AG20443 (cell line): ENCODE measurements around the gene GUCA1A.
"Not testable (repeated sequence)": the region's sequence is repeated elsewhere in the genome, so short reads cannot be mapped to it uniquely, and the experiment has no call there.

Experiments
- DNase-seq: peaks from one replicate; pipeline ENCODE4 v3.0.0; 2012; ENCODE audit warnings: low spot score, mixed read lengths

Gene GUCA1A

DNA sequence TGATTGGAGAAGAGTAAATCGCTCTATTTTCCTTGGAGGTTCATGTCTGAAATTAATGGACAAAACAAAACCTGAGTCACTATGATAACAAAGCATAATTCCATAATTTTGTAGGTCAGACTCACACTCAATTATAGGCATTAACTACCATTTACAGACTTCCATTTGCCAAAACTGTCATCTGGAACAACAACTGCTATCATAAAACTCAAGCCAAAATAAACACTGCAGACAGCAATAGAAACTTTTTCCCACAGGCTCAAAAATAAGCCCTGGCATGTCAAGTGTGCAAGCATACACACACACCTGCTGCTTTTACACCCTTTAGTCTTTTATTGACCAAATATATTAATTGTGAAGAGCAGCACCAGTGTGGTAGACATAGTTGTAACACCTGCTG is 37.4 kb downstream of the GUCA1A start:
- no peak for DNase-seq

DNA sequence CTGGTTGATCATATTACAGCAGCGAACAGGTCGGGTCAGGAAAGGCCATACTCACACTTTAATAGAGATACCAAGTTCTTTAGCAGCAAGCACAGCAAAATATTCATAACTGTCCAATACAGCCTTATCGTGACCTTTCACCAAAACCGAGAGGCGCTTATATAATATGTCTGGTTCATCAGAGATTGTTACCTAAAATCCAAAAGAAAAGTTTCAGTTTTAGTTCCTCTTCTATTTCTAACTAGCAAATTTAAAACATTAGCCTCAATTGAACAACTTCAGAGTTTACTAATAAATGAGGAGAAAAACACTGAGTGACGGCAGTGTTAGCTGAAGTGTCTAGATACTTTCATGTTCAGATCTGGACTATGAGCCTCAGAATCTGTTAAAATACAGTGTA is 38.6 kb downstream of the GUCA1A start:
- DNase-seq, result no peak

DNA sequence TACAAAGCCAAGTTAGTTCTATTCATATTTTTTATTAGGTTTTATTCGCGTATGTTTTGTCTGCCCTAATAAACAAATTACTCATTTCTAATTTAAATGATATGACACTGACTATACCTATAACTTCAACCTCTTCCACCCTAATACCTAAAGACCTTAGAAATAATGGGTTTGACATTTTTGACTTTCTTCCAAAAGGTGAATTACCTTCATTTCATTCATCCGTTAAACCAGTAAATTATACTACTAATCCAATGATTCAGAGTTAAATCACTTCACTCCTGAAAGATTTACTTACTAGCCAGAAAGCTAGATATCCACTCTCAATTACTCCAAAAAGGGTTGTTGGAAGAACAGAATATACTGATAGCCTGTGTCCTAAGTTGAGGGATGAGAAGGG is 39.3 kb downstream of the GUCA1A start:
- DNase-seq, result no peak

DNA sequence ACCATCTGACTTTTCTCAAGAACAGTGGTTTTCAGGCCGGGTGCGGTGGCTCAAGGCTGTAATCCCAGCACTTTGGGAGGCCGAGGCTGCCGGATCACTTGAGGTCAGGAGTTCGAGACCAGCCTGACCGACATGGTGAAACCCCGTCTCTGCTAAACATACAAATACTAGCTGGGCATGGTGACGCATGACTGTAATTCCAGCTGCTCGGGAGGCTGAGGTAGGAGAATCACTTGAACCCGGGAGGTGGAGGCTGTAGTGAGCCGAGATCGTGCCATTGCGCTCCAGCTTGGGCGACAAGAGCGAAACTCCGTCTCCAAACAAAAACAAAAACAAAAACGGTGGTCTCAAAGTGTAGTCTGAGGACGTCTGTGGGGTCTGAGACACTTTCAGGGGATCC is 43.3 kb downstream of the GUCA1A start:
- not testable (repeated sequence) for DNase-seq

DNA sequence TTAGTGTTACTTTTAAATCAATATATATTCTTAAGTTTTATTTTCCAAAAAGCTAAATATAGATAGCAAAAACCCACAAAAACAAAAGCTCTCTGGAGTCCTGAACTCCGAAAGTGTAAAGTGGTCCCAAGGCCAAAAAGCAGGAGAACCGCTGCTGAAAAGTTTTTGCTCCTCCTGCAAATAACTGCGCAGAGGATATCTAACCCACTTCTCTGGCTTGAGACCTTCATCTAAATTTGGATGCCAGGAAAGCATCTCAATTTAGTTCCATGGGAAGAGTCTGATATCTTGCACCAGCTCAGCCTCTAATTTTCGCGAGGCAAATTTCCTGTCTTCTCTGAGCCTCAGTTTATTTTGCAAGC is 44.0 kb downstream of the GUCA1A start:
- no peak for DNase-seq

DNA sequence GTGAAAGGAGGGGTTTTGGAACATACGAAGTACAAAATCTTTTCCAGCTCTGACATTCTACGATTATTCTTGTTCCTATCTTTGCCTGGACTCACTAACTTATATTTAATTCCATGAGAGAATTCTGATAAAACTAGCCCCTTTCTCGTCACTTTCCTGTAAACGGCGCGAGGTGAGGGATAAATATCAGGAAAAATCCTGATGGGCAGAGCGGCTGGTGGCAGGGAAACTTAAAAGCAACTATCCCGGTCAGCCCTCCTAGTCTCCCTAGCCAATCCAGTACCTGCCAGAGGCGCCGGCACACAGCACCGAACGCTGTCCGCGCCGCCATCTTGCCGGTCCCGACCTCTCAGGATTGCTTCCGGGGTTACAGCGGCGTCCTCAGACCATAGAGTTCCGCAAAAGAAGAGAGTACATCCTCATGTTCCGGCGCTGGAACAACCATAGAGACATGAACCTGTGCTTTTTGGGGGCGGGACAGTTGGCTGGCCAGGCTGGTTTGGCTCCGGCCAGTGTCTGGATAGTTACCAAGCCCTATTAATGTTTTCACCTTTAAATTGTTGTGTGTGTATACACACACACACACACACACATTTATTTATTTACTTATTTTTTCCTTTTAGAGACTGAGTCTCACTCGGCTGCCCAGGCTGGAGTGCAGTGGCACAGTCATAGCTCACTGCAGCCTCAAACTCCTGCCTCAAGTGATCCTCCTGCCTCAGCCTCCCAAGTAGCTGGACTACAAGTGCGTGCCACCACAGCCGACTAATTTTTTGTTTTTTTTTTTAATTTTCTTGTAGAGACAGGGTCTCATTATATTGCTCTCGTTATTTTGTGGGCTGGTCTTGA is 44.6 kb downstream of the GUCA1A start, which contains the start of gene MRPS10:
MRPS10 (minus strand) TSS at position 343 of the 849 bp plus-strand sequence; CDS start at position 331, 12 bp downstream.
- DNase-seq, result peak; percentile 96

DNA sequence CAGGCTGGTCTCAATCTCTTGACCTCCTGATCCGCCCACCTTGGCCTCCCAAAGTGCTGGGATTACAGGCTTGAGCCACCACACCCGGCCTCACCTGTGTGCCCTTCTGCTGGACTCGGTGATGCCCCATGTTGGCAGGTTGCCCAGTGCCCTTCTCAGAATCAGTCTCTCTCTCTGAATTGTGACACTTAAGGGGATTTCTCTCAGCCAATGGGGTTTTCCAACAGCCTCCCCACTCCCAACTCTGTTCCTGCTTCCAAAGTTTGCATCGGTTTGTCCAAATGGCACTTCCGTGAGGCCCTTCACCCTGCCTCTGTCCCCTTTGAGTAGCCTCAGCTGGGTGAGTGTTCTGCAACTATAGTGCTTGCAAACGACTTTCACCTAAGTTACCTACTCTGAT is 47.6 kb downstream of the GUCA1A start:
- DNase-seq, result no peak

DNA sequence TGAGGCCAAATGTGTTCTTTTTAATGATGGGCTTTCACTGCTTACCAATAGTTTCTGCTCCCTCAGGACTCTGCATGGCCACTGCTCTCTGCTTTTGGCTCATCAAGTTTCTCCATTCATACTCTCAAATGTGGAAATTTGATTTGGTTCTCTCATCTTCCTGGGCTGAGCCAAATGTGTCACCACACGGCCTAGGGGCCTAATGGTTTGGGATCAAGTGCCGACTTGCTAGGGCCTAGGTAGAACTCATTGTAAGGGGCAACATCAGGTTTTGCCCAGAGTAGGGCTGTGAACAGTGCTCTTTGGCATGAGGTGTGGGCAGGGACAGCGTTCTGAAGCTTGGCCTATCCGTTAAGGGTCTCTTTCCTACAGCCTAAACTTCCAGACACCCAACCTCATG is 48.4 kb downstream of the GUCA1A start:
- no peak for DNase-seq

DNA sequence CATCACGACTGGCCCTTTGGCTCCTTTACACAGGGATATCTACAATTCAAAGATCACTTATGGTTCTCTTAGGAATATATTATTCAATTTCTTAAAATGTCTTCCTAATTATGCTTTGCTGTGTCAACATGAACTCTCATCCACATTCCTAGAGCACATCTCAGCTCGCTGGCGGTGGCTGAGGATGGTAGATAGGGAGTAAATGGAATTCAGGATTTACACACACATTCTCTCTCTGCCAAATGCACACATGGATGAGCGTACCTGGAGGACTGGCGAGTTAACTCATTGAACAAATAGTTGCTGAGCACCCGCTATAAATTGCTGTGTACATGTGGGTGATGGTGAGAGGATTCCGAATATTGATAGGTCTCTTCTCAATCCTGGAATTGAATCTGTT is 49.3 kb downstream of the GUCA1A start:
- DNase-seq, result no peak

DNA sequence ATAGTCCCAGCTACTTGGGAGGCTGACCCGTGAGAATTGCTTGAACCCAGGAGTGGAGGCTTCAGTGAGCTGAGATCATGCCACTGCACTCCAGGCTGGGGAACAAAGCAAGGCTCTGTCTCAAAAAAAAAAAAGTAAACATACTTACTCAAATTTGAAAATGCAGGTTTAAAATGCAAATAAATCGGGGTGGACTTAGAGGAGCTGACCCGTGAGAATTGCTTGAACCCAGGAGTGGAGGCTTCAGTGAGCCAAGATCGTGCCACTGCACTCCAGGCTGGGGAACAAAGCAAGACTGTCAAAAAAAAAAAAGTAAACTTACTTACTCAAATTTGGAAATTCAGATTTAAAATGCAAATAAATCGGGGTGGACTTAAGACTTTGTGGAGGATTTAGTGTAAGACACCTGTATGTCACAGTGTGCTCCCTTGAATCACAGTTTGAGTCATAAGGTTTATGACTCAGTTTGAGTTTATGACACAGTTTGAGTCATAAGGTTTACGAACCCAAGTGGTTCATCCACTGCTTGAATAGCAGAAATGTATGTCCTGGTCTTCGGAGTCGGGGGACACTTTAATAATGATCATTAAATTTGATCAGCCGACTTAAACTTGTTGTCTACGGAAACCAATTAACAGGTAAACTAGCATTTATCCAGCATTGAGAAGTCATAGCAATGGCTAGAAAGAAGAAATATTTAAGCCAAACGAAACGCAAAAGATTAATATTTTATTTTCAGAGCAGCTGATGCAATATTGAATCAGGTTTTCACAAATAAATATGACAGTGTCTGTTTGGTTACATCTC is 51.3 kb downstream of the GUCA1A start:
- peak; percentile 46 for DNase-seq

DNA sequence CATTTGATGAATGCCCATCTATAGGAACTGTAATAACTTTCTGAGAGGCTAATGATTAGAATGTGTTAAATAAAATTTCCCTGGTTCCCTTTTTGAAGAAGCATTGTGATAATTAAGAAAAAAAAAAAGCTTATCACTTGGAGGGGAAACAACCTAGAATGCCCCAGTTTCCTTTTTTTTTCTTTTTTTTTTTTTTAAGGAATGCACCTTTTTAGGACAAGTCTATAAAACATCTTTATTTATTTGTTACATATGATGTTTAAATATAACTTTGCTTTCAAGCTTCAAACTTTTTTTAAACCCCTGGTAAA is 51.8 kb downstream of the GUCA1A start:
- DNase-seq, result no peak

DNA sequence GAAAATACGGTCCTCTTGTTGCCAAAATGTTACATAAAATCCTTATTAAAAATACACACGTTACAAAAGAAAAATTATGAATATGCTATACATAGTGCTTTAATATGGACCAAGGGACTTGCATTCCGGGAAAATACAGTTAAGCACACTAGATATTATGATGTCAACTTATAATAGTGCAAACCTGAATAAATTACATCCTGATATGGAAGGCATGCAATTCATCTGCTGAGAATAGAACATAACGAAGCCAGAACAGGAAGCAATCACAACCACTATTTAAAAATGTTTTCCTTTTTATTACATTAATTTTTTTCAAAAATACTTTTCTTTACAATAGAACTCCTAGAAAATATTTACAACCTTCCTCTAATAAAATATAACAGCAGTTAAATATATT is 52.3 kb downstream of the GUCA1A start:
- DNase-seq, result no peak

DNA sequence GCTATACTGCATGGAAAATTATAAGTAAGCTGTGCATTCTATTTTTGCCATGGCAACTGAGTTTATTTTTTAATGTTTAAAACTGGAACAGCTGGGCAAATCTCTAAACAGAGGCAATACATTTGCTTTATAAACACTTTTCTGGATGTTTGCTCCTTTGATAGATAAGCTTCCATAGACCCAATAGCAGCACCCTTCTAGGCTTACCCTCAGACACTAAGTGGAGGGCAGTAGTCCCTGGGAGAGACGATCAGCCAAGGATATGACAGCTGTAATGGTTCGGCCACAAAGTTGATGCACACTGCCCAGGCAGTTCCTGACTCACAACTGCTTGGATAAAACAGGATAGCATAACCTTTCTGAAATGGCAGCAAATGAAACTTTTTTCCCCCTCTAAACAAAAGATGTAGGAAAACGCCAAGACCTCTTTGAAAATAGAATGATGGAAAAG is 53.0 kb downstream of the GUCA1A start:
- peak; percentile 47 for DNase-seq

DNA sequence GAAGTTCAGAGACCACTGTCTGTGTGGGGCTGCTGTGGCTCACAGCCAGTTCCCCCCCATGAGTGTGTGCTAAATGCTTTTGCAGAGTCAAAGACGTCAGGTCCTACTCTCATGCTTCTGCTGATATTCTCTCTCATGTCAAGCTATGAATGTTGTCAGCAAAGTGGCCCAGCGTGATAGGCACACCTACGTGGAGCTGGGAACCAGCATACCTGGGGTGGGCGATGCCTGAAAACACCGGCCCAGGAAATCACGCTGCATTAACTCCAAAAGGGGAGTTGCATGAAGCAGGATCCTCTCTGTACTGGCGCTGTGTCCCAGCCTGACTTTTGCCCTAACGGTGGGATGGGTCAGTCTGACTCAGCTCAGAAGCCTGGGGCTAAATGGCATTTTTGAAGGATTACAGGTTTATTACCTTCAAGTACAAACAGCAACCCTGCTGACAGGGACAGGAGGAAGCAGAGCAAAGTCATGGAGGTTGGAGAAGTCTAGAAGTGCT is 53.5 kb downstream of the GUCA1A start:
- peak; percentile 27 for DNase-seq

DNA sequence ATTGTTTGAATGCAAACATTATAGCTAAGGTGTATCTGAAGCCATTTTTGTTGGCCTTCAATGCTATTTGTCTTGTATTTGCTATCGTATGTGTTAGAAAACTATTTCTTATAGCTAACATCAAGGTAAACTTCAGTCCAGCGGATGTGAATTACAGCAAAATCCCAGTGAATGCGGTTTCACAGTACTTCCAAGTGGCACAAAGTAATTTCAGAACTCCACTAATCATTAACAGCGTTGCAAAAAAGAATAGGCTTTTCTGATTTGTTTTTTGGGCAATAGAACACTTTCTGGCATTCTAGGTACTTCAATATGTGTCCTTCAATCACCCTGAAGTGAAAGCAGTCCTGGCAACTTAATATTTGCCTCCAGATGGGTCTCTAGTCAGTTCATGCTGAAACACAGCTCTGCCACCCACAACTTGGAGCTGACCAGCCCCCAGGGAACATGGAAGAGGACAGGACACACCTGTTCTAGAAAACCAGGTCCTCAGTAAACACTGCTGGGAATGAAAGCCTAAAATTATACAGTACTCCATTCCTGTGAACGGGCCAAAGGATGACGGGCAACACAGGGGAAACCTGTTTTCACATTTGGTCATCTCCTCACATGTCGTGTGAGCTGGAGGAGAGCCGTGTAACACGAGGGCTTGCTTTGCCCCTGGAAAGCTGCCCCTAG is 54.1 kb downstream of the GUCA1A start:
- no peak for DNase-seq

DNA sequence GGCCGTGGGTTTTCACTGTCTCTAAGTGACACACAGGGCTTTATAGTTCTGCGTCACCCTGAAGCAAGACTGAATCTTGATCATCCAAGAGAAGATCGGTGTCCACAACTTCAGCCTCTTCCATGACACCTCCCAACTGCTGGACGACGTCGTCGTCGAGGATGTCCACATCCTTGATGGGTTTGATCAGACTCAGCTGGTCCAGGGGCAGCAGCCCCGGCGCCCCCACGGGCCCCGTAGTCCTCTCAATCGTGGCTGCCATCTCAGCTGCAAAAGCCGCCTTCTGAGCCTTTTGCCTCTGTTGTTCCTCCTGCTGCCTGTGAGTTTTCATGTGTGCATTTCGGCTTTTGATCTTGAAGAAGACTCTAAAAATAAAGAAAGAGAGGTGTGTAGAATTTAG is 55.1 kb downstream of the GUCA1A start:
- no peak for DNase-seq
